HFFc6 (cell line): ENCODE data around the gene MYO1H. TPM values are rescaled to one million over a fixed set of nuclear protein-coding genes. Genes with fewer than 3 reads are reported as not detected.
"Not testable (repeated sequence)": the region's sequence is repeated elsewhere in the genome, so short reads cannot be mapped to it uniquely, and the experiment has no call there.

Experiments used
- DNase-seq: peaks from one replicate; pipeline ENCODE4 v3.0.0-alpha.2; 2018
- H3K27ac Mint-ChIP-seq: 2 replicates; pipeline ENCODE4 v1.8.0; 2020; ENCODE audit warnings: mild to moderate bottlenecking, mixed read lengths
- H3K27me3 Mint-ChIP-seq: 2 replicates; pipeline ENCODE4 v1.8.0; 2021; ENCODE audit warnings: mild to moderate bottlenecking, moderate library complexity, mixed read lengths; ENCODE audit not compliant: insufficient read depth
- H3K36me3 Mint-ChIP-seq: 2 replicates; pipeline ENCODE4 v1.8.0; 2021; ENCODE audit warnings: low read depth, mixed read lengths
- H3K4me1 Mint-ChIP-seq: 2 replicates; pipeline ENCODE4 v1.8.0; 2020; ENCODE audit warnings: low read depth, mixed read lengths
- H3K4me3 Mint-ChIP-seq: 2 replicates; pipeline ENCODE4 v1.8.0; 2020; ENCODE audit warnings: mild to moderate bottlenecking, moderate library complexity, mixed read lengths
- H3K9me3 Mint-ChIP-seq: 2 replicates; pipeline ENCODE4 v1.8.0; 2020; ENCODE audit warnings: mild to moderate bottlenecking, mixed read lengths
- total RNA-seq, 6 experiments: library from RNA; stranded (reverse); fragmentation: NEBNext Ultra II Directional; extraction: Animal tissue kit (Norgen Biotek cat#: 25700); gene quantifications; 2 replicates in 1 of 6; 3 replicates in 5 of 6; pipeline ENCODE4 v1.2.3, GENCODE V29; 2021
- TF ChIP-seq, protein P1 (sequence below): fragments of 200-600 bp; sonication (generic); IDR thresholded peaks from 2 replicates; pipeline ENCODE4 v1.5.0; 2021; ENCODE audit warnings: antibody characterized with exemption, mild to moderate bottlenecking

The MYO1H gene
- total RNA-seq, 6 experiments from 2014 or later = not detected

- Mint-ChIP-seq H3K4me1 (peaks cover 6% of the 10 kb centered on the region; the same call in 1 of the 2 replicates), H3K4me3 (no peak overlapping the region), H3K9me3 (no peaks in the 10 kb centered on the region), H3K27me3 (peaks cover 53% of the 10 kb centered on the region), H3K36me3 (no peaks in the 10 kb centered on the region), H3K27ac (no peak overlapping the region)
- TF ChIP-seq, protein P1, sequence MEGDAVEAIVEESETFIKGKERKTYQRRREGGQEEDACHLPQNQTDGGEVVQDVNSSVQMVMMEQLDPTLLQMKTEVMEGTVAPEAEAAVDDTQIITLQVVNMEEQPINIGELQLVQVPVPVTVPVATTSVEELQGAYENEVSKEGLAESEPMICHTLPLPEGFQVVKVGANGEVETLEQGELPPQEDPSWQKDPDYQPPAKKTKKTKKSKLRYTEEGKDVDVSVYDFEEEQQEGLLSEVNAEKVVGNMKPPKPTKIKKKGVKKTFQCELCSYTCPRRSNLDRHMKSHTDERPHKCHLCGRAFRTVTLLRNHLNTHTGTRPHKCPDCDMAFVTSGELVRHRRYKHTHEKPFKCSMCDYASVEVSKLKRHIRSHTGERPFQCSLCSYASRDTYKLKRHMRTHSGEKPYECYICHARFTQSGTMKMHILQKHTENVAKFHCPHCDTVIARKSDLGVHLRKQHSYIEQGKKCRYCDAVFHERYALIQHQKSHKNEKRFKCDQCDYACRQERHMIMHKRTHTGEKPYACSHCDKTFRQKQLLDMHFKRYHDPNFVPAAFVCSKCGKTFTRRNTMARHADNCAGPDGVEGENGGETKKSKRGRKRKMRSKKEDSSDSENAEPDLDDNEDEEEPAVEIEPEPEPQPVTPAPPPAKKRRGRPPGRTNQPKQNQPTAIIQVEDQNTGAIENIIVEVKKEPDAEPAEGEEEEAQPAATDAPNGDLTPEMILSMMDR = no peak
- no peak for DNase-seq
These were observed 37.2 kb upstream of the MYO1H start for GRCh38 chr12:109310247-109311125.

- not testable (repeated sequence) for H3K9me3 Mint-ChIP-seq, H3K27ac Mint-ChIP-seq, H3K4me3 Mint-ChIP-seq, H3K36me3 Mint-ChIP-seq, H3K27me3 Mint-ChIP-seq, H3K4me1 Mint-ChIP-seq, DNase-seq
These were observed 26.4 kb upstream of the MYO1H start for GRCh38 chr12:109321294-109321693.

DNA sequence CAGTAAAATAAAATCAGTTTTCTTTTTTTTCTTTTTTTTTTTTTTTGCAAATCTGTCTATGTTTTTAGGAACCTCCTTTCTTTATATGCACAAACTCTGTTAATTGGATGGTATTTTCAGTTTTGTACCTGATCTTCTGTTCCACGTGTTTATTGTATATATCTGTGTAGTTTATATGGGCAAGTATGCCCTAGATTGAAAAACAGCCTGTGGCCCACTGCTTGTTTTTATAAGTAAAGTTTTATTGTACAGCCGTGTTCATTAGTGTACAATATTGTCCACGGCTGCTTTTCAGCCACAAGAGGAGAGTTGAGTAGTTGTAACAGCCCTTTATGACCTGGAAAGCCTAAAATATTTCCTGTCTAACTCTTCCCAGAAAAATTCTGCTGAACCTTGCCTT, 18.7 kb upstream of the MYO1H start:
- no peak overlapping the region for H3K4me3 Mint-ChIP-seq
- no peak for DNase-seq
- H3K27ac Mint-ChIP-seq = no peak overlapping the region
- H3K27me3 Mint-ChIP-seq = peaks cover 4% of the 10 kb centered on the region
- TF ChIP-seq, protein P1 = no peak
- no peaks in the 10 kb centered on the region for H3K9me3 Mint-ChIP-seq
- no peaks in the 10 kb centered on the region for H3K36me3 Mint-ChIP-seq
- H3K4me1 Mint-ChIP-seq = no peaks in the 10 kb centered on the region

GRCh38 chr12:109329686-109330085, 18.0 kb upstream of the MYO1H start:
- H3K36me3 Mint-ChIP-seq = no peaks in the 10 kb centered on the region
- no peaks in the 10 kb centered on the region for H3K4me1 Mint-ChIP-seq
- TF ChIP-seq, protein P1 = no peak
- no peaks in the 10 kb centered on the region for H3K9me3 Mint-ChIP-seq
- DNase-seq = no peak
- peaks cover 4% of the 10 kb centered on the region for H3K27me3 Mint-ChIP-seq
- no peak overlapping the region for H3K27ac Mint-ChIP-seq
- no peak overlapping the region for H3K4me3 Mint-ChIP-seq

DNA sequence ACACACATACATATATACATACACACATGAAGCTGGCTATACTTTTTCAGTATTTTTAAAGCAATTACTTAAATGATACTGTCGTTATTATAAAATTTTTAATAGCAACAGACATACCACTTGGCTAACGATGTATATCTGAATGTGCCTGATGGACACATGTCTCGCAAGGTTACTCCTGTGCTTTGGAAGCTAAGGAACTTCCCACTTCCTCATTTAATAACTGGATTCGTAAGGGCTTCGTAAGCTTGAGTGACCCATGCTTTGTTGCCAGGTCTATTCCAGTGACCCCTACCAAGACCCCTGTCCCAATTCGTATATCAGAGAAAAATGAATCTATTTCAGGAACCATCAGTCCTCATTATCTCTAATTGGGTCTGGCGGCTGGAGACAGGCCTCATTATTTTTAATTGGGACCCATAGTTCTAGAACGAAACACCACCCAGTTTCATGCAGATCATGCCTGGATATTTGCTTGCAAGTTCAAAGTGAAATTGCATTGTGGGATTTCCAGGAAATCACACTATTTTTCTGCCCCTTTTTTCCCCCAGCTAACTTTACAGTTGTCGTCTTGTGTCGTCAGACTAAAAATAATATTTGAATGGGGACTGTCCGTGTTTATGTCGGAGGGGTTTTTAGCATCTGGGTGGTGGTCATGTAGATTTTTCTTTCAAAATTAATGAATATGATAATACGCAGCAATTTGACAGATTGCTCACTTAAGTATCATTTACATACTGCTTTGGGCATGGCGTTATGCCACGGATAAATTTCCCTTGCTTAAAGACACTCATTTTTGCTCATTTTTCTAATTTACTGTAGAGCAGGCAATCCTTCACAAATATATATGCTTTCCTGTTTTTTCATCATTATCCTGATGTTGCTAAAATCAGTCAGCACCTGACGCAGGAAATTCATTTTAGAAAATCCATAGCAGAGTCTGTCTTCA, 17.1 kb upstream of the MYO1H start:
- Mint-ChIP-seq H3K4me1 (no peaks in the 10 kb centered on the region), H3K27ac (no peak overlapping the region), H3K4me3 (no peak overlapping the region), H3K36me3 (no peaks in the 10 kb centered on the region), H3K9me3 (no peaks in the 10 kb centered on the region), H3K27me3 (peaks cover 4% of the 10 kb centered on the region)
- TF ChIP-seq, protein P1 = no peak
- no peak for DNase-seq
